ENCODE measurements around the gene ERC1.
"Not testable (repeated sequence)": the region's sequence is repeated elsewhere in the genome, so short reads cannot be mapped to it uniquely, and the experiment has no call there.

ERC1 gene

DNA sequence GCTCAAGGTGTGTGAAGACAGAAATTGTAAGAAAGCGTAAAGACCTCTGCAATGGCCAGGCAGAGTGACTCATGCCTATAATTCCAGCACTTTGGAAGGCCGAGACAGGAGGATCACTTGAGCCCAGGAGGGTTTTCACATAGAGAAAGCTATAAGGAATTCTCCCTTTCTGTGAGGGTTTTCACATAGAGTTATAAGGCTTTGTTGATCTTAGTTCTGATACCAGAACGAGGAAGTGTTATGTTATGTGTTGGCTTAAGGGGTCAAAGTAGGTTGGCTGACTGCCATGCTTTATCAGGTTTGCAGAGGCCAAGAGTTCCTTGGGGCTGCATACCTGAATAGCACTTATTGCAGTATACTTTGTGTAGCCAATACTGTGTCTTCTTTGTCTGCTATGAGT lies 139.1 kb downstream of the ERC1 start:
- ChIA-PET CTCF (interaction anchor here (1.3 to 3.2 kb wide), 3 partner anchors 12 to 453 kb away, joined by 3 to 14 read pairs (median 4); no protein-coding TSS in a partner anchor), POLR2A (interaction anchor here (0.6 kb wide), 1 partner anchor 19 kb away, joined by 3 read pairs; no protein-coding TSS in a partner anchor)
- Histone ChIP-seq H3K4me3 (ENCODE audit: control insufficient read depth in 1 of 7, extremely low read depth in 1 of 7, insufficient read depth in 4 of 7, low read depth in 2 of 7, low read length in 6 of 7) (no peak overlapping the region), H3K4me1 (ENCODE audit: control extremely low read depth in 1 of 4, control insufficient read depth in 4 of 4, insufficient read depth in 4 of 4, low read length in 3 of 4) (peaks cover 0 to 9% (median 5%) of the 10 kb centered on the region in 4 experiments), H3K27me3 (replicated peaks in 2 of 5; ENCODE audit: control insufficient read depth in 4 of 5, insufficient read depth in 5 of 5, low read length in 4 of 5) (no peaks in the 10 kb centered on the region), H3K9me3 (ENCODE audit: control extremely low read depth in 1 of 5, control insufficient read depth in 4 of 5, insufficient read depth in 2 of 5, low read depth in 1 of 5, low read length in 4 of 5) (no peaks in the 10 kb centered on the region), H3K36me3 (ENCODE audit: control insufficient read depth in 4 of 4, insufficient read depth in 4 of 4, low read length in 3 of 4) (peaks cover 2 to 4% (median 2%) of the 10 kb centered on the region in 4 experiments), H3K27ac (ENCODE audit: insufficient read depth in 1 of 2, low read depth in 1 of 2, low read length in 2 of 2, poor library complexity in 1 of 2, severe bottlenecking in 2 of 2) (no peak overlapping the region)
- WGBS (ENCODE audit: insufficient coverage) = 95% methylated on average over 2 of the region's 3 CpGs
- DNase-seq = peak; percentile 16 to 40 (median 39)

DNA sequence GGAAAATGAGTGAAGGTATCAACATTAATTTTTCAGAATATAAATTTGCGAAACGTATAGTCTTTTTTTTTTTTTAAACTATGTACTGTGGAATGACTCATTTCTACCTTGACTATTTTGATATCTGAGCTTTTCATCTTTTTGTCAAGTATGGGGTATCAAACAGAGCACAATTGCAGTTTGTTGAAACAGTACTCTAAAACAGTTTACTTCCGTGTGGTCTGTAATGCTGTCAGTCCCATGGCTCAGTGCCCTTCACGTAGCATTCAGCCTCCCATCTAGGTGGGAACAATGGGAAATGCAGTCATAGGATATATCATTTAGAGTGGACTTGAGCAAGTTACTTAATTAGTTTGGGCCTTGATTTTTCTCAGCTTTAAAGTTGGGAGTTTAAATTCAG lies 139.5 kb downstream of the ERC1 start:
- no peak overlapping the region for H3K4me3 ChIP-seq (ENCODE audit: control insufficient read depth in 1 of 7, extremely low read depth in 1 of 7, insufficient read depth in 4 of 7, low read depth in 2 of 7, low read length in 6 of 7)
- 93% methylated on average over 2 of the region's 4 CpGs for WGBS (ENCODE audit: insufficient coverage)
- ChIA-PET POLR2A (interaction anchor here (0.6 kb wide), 1 partner anchor 18 kb away, joined by 3 read pairs; no protein-coding TSS in a partner anchor), CTCF (interaction anchor here (1.3 to 3.2 kb wide), 3 partner anchors 12 to 453 kb away, joined by 3 to 14 read pairs (median 4); no protein-coding TSS in a partner anchor)
- peaks cover 0 to 9% (median 5%) of the 10 kb centered on the region in 4 experiments for H3K4me1 ChIP-seq (ENCODE audit: control extremely low read depth in 1 of 4, control insufficient read depth in 4 of 4, insufficient read depth in 4 of 4, low read length in 3 of 4)
- no peak overlapping the region for H3K27ac ChIP-seq (ENCODE audit: insufficient read depth in 1 of 2, low read depth in 1 of 2, low read length in 2 of 2, poor library complexity in 1 of 2, severe bottlenecking in 2 of 2)
- no peaks in the 10 kb centered on the region for H3K9me3 ChIP-seq (ENCODE audit: control extremely low read depth in 1 of 5, control insufficient read depth in 4 of 5, insufficient read depth in 2 of 5, low read depth in 1 of 5, low read length in 4 of 5)
- peaks cover 2 to 8% (median 4%) of the 10 kb centered on the region in 4 experiments for H3K36me3 ChIP-seq (ENCODE audit: control insufficient read depth in 4 of 4, insufficient read depth in 4 of 4, low read length in 3 of 4)
- no peaks in the 10 kb centered on the region for H3K27me3 ChIP-seq (replicated peaks in 2 of 5; ENCODE audit: control insufficient read depth in 4 of 5, insufficient read depth in 5 of 5, low read length in 4 of 5)
- no peak for DNase-seq

DNA sequence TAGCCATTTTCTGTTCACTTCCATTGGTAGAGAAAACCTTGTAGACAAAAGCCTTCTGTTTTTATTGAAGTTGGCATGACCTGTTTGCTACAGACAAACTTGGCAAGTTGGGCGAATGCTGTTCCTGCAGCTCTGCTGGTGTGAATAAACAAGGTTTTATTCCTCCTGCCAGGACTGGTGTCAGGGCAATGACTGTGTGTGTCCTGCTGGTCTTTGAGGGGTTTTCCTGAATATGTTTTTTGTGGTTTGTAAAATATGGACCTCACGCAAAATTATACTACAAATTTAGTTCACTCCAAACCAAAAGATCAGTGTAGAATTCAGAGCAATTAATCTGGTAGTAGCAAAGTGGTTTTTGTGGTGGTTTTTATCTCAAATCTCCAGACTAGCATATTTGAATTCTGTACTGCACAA lies 140.8 kb downstream of the ERC1 start:
- WGBS (ENCODE audit: insufficient coverage) = 38% methylated on average over 1 of the region's 2 CpGs
- DNase-seq = peak; percentile 2 to 54 (median 41)
- Histone ChIP-seq H3K36me3 (ENCODE audit: control insufficient read depth in 4 of 4, insufficient read depth in 4 of 4, low read length in 3 of 4) (peaks cover 2 to 10% (median 4%) of the 10 kb centered on the region in 4 experiments), H3K9me3 (ENCODE audit: control extremely low read depth in 1 of 5, control insufficient read depth in 4 of 5, insufficient read depth in 2 of 5, low read depth in 1 of 5, low read length in 4 of 5) (no peaks in the 10 kb centered on the region), H3K4me3 (ENCODE audit: control insufficient read depth in 1 of 7, extremely low read depth in 1 of 7, insufficient read depth in 4 of 7, low read depth in 2 of 7, low read length in 6 of 7) (no peak overlapping the region), H3K4me1 (ENCODE audit: control extremely low read depth in 1 of 4, control insufficient read depth in 4 of 4, insufficient read depth in 4 of 4, low read length in 3 of 4) (peaks cover 0 to 9% (median 5%) of the 10 kb centered on the region in 4 experiments), H3K27me3 (replicated peaks in 2 of 5; ENCODE audit: control insufficient read depth in 4 of 5, insufficient read depth in 5 of 5, low read length in 4 of 5) (no peaks in the 10 kb centered on the region), H3K27ac (ENCODE audit: insufficient read depth in 1 of 2, low read depth in 1 of 2, low read length in 2 of 2, poor library complexity in 1 of 2, severe bottlenecking in 2 of 2) (no peak overlapping the region)
- CTCF ChIA-PET = interaction anchor here (3.2 kb wide), 1 partner anchor 14 kb away, joined by 14 read pairs; no protein-coding TSS in a partner anchor
- POLR2A ChIA-PET = no interaction called here

DNA sequence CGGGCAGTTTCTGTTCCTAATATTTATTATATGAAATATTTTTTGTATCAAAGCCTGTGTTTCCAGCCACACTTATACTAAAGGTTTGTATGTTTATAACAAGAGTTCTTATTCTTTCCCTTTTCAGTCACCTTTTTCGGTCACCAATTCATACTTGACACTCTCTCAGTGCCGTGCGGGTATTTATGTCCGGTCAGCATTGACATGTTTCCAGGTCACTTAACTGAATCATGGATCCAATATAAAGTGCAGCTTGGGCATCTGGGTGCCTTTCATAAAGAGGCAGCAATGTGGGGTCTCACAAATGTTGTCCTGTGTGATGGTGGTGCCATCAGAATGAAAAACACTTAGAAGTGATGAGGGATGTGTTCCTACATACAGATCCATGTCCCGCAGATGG lies 141.3 kb downstream of the ERC1 start:
- Histone ChIP-seq H3K4me1 (ENCODE audit: control extremely low read depth in 1 of 4, control insufficient read depth in 4 of 4, insufficient read depth in 4 of 4, low read length in 3 of 4) (peaks cover 0 to 9% (median 5%) of the 10 kb centered on the region in 4 experiments), H3K36me3 (ENCODE audit: control insufficient read depth in 4 of 4, insufficient read depth in 4 of 4, low read length in 3 of 4) (peaks cover 0 to 10% (median 4%) of the 10 kb centered on the region in 4 experiments), H3K4me3 (ENCODE audit: control insufficient read depth in 1 of 7, extremely low read depth in 1 of 7, insufficient read depth in 4 of 7, low read depth in 2 of 7, low read length in 6 of 7) (no peak overlapping the region), H3K27ac (ENCODE audit: insufficient read depth in 1 of 2, low read depth in 1 of 2, low read length in 2 of 2, poor library complexity in 1 of 2, severe bottlenecking in 2 of 2) (no peak overlapping the region), H3K9me3 (ENCODE audit: control extremely low read depth in 1 of 5, control insufficient read depth in 4 of 5, insufficient read depth in 2 of 5, low read depth in 1 of 5, low read length in 4 of 5) (no peaks in the 10 kb centered on the region), H3K27me3 (replicated peaks in 2 of 5; ENCODE audit: control insufficient read depth in 4 of 5, insufficient read depth in 5 of 5, low read length in 4 of 5) (no peaks in the 10 kb centered on the region)
- POLR2A ChIA-PET = no interaction called here
- WGBS (ENCODE audit: insufficient coverage) = 97% methylated on average over 4 of the region's 6 CpGs
- DNase-seq = no peak
- CTCF ChIA-PET = interaction anchor here (1.4 kb wide), 1 partner anchor 14 kb away, joined by 3 read pairs; no protein-coding TSS in a partner anchor

DNA sequence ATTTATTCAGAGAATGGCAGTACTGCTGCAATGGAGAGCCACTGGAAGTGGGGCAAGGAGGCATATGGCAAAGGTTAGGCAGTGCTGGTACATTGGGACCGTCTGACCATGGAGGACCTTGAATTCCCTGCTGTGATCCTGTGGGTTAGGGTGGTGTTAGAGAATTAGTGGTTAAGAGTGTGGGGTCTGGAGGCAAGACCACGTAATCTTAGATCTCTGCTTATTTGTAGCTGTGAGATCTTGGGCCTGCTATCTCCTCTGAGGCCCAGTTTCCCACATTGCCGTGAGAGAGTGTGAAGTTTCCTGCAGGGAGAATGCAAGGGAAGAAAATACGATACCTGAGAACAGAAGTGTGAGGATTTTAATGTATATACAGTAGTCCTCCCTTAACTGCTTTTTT lies 147.7 kb downstream of the ERC1 start:
- peaks cover 3 to 21% (median 7%) of the 10 kb centered on the region in 4 experiments for H3K36me3 ChIP-seq (ENCODE audit: control insufficient read depth in 4 of 4, insufficient read depth in 4 of 4, low read length in 3 of 4)
- H3K9me3 ChIP-seq (ENCODE audit: control extremely low read depth in 1 of 5, control insufficient read depth in 4 of 5, insufficient read depth in 2 of 5, low read depth in 1 of 5, low read length in 4 of 5) = no peaks in the 10 kb centered on the region
- ChIA-PET POLR2A (no interaction called here), CTCF (no interaction called here)
- H3K27me3 ChIP-seq (replicated peaks in 2 of 5; ENCODE audit: control insufficient read depth in 4 of 5, insufficient read depth in 5 of 5, low read length in 4 of 5) = no peaks in the 10 kb centered on the region
- DNase-seq = no peak
- H3K27ac ChIP-seq (ENCODE audit: insufficient read depth in 1 of 2, low read depth in 1 of 2, low read length in 2 of 2, poor library complexity in 1 of 2, severe bottlenecking in 2 of 2) = no peak overlapping the region
- no peak overlapping the region for H3K4me3 ChIP-seq (ENCODE audit: control insufficient read depth in 1 of 7, extremely low read depth in 1 of 7, insufficient read depth in 4 of 7, low read depth in 2 of 7, low read length in 6 of 7)
- no peaks in the 10 kb centered on the region for H3K4me1 ChIP-seq (ENCODE audit: control extremely low read depth in 1 of 4, control insufficient read depth in 4 of 4, insufficient read depth in 4 of 4, low read length in 3 of 4)
- WGBS (ENCODE audit: insufficient coverage) = 100% methylated on average over 3 of the region's 4 CpGs

DNA sequence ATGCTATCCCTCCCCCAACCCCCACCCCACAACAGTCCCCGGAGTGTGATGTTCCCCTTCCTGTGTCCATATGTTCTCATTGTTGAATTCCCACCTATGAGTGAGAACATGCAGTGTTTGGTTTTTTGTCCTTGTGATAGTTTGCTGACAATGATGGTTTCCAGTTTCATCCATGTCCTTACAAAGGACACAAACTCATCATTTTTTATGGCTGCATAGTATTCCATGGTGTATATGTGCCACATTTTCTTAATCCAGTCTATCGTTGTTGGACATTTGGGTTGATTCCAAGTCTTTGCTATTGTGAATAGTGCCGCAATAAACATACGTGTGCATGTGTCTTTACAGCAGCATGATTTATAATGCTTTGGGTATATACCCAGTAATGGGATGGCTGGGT lies 155.7 kb downstream of the ERC1 start:
- H3K4me1 ChIP-seq (ENCODE audit: control extremely low read depth in 1 of 4, control insufficient read depth in 4 of 4, insufficient read depth in 4 of 4, low read length in 3 of 4); CTCF ChIA-PET; H3K4me3 ChIP-seq (ENCODE audit: control insufficient read depth in 1 of 7, extremely low read depth in 1 of 7, insufficient read depth in 4 of 7, low read depth in 2 of 7, low read length in 6 of 7); H3K27me3 ChIP-seq (replicated peaks in 2 of 5; ENCODE audit: control insufficient read depth in 4 of 5, insufficient read depth in 5 of 5, low read length in 4 of 5); POLR2A ChIA-PET; H3K27ac ChIP-seq (ENCODE audit: insufficient read depth in 1 of 2, low read depth in 1 of 2, low read length in 2 of 2, poor library complexity in 1 of 2, severe bottlenecking in 2 of 2); DNase-seq; H3K9me3 ChIP-seq (ENCODE audit: control extremely low read depth in 1 of 5, control insufficient read depth in 4 of 5, insufficient read depth in 2 of 5, low read depth in 1 of 5, low read length in 4 of 5): not testable (repeated sequence)
- peaks cover 2 to 12% (median 5%) of the 10 kb centered on the region in 4 experiments for H3K36me3 ChIP-seq (ENCODE audit: control insufficient read depth in 4 of 4, insufficient read depth in 4 of 4, low read length in 3 of 4)
- WGBS (ENCODE audit: insufficient coverage) = 80% methylated on average over 1 of the region's 4 CpGs

DNA sequence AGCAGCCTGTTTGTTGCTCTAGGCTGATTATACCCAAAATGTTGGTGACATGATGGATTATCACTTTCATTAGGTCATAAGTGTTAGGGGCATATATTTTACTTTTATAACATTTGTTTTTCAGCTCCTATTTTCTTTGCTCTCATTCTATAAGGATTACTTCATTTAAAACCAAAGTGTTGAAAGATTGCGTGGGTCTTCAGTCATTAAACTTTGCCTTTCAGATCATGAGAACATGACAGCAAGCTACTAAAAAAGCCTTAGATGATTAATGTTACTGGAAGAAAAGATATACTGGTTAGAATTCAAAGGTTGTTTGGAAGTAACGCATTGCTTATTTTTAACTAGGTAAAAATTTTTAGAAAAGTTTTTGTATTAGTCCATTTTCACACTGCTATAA lies 156.8 kb downstream of the ERC1 start:
- Histone ChIP-seq H3K4me3 (ENCODE audit: control insufficient read depth in 1 of 7, extremely low read depth in 1 of 7, insufficient read depth in 4 of 7, low read depth in 2 of 7, low read length in 6 of 7) (no peak overlapping the region), H3K27me3 (replicated peaks in 2 of 5; ENCODE audit: control insufficient read depth in 4 of 5, insufficient read depth in 5 of 5, low read length in 4 of 5) (no peaks in the 10 kb centered on the region), H3K4me1 (ENCODE audit: control extremely low read depth in 1 of 4, control insufficient read depth in 4 of 4, insufficient read depth in 4 of 4, low read length in 3 of 4) (no peaks in the 10 kb centered on the region), H3K36me3 (ENCODE audit: control insufficient read depth in 4 of 4, insufficient read depth in 4 of 4, low read length in 3 of 4) (peaks cover 2 to 15% (median 4%) of the 10 kb centered on the region in 4 experiments), H3K9me3 (ENCODE audit: control extremely low read depth in 1 of 5, control insufficient read depth in 4 of 5, insufficient read depth in 2 of 5, low read depth in 1 of 5, low read length in 4 of 5) (no peaks in the 10 kb centered on the region), H3K27ac (ENCODE audit: insufficient read depth in 1 of 2, low read depth in 1 of 2, low read length in 2 of 2, poor library complexity in 1 of 2, severe bottlenecking in 2 of 2) (no peak overlapping the region)
- POLR2A ChIA-PET = no interaction called here
- CTCF ChIA-PET = no interaction called here
- WGBS (ENCODE audit: insufficient coverage) = no CpG with 5 or more reads among the region's 2 CpGs
- no peak for DNase-seq

Measured in common myeloid progenitor, CD34-positive (primary cell).